NCI-H1694 treated with DMSO at 0.1 percent for 48 hours (cell line): ENCODE results near the gene ZNF579.
"Not testable (repeated sequence)": the region's sequence is repeated elsewhere in the genome, so short reads cannot be mapped to it uniquely, and the experiment has no call there.

Source experiments
- DNase-seq: peaks from one replicate; lab custom pipeline; 2025; lab: John Stamatoyannopoulos, UW

The ZNF579 gene

DNA sequence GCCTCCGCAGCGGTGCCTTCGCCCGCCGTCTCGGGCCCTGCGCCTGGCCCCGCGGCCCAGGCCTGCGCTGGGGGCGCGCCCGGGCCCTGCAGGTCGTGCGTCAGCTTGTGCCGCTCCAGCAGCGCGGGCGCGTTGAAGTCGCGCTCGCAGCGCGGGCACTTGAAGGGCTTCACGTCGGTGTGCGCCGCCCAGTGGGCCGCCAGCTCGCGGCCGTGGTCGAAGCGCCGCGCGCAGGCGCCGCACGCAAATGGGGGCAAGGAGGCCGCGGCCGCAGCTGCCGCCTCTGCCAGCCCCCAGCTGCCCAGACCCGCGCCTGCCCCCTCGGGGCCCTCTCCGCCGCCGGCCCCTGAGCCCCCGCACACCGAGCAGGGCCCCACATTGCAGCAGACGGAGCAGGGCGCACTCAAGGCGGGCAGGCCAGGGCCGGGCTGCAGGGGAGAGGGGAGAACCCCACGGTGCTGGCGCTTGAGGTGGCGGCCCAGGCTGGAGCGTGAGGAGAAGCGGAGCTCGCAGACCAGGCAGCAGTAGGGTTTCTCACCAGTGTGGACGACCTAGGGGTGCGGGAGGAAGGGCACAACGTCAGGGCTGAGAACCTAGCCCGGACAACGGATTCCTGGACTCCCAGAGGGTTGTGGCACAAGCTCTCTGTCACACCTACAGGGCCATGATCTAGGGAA lies 12.6 kb upstream of the ZNF579 start:
- DNase-seq, result no peak

GRCh38 chr19:55592391-55593090 lies 11.9 kb upstream of the ZNF579 start:
- DNase-seq, result no peak

DNA sequence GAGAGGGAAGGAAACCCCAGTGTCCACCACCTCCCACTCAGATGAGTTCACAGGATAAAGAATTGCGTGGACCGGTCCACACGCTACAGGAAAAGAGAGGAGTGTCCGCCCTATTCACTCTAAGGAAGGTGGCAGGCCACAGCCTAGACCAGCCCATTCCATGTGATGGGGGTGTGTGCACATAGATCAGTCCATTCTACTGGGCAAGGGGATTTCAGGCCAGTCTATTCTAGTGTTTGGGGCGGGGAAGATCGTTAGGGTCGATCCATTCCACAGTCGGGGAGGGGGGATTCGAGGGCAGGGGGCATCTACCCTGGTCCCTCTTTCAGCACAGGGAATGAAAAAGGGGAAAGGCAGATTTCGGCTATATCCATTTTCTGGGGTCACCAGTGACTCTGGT lies 10.9 kb upstream of the ZNF579 start:
- no peak for DNase-seq

- no peak for DNase-seq
Measured at GRCh38 chr19:55590617-55591016, 10.0 kb upstream of the ZNF579 start.

- DNase-seq, result no peak
Measured at GRCh38 chr19:55590109-55590508, 9.5 kb upstream of the ZNF579 start.

- DNase-seq, result no peak
Measured at GRCh38 chr19:55588738-55589137, 8.1 kb upstream of the ZNF579 start.

- DNase-seq, result peak; percentile 82
Measured at GRCh38 chr19:55586976-55587668, 6.5 kb upstream of the ZNF579 start.

GRCh38 chr19:55585658-55586339 lies 5.2 kb upstream of the ZNF579 start:
- no peak for DNase-seq

DNA sequence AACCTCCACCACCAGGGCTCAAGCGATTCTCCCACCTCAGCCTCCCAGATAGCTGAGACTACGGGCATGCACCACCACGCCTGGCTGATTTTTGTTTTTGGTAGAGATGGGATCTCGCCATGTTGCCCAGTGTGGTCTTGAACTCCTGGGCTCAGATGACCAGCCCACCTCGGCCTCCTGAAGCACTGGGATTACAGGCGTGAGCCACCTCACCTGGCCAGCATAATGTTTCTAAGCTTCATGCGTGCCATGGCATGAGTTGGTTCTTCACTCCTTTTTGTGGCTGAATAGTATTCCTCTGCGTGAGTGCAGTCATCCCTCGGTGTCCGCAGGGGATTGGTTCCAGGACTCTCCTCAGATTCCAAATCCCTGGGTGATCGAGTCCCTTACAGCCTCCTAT lies 4.2 kb upstream of the ZNF579 start:
- no peak for DNase-seq

- not testable (repeated sequence) for DNase-seq
Measured at GRCh38 chr19:55583897-55584296, 3.2 kb upstream of the ZNF579 start.

- DNase-seq, result not testable (repeated sequence)
Measured at GRCh38 chr19:55582284-55582683, 1.6 kb upstream of the ZNF579 start.

DNA sequence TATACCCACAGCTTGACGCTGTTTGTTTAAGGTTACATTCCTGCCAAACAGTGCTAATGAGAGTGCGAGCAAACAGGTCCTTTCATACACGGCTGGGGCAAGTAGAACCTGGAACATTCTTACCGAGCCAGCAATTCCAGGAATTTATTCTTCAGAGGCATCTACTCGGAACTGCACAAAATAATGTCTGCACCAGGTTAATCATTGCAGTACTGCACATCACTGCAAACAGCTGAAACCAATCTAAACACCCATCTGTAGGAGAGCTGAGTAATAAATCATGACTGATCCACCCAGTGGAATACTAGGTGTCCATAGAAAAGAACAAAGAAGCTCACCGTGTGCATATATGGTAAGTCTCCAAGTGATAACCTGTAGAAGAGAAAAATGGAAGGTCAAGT lies 1.2 kb upstream of the ZNF579 start:
- no peak for DNase-seq

DNA sequence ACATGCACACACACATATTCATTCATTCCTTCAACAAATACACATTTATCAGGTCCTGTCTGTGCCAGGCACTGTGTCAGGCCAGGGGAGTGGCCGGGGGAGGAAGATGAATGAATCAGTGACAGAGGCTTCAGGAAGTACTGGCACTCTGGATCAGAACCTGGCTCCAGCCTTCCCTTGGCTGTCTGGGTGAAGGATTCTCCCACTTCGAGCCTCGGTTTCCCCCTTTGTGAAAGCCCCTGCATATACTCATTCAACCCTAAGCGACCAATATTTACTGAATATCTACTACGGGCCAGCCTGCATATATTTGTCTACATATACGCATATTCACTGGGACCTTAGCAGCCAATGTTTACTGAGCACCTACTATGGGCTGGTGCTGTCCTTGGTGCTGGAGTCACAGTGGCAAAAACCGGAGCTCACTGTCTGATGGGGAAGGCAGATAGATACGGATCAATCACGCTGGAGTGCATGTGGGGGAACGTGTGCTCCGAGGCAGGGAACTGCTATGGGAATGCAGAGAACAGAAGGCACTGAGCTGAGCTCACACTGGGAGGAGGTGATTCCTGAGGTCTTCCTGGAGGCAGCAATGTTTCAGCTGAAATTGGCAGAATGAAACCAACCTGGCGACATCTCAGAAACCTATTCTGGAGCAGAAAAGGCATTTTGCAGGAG lies 636 bp upstream of the ZNF579 start:
- DNase-seq, result no peak

DNA sequence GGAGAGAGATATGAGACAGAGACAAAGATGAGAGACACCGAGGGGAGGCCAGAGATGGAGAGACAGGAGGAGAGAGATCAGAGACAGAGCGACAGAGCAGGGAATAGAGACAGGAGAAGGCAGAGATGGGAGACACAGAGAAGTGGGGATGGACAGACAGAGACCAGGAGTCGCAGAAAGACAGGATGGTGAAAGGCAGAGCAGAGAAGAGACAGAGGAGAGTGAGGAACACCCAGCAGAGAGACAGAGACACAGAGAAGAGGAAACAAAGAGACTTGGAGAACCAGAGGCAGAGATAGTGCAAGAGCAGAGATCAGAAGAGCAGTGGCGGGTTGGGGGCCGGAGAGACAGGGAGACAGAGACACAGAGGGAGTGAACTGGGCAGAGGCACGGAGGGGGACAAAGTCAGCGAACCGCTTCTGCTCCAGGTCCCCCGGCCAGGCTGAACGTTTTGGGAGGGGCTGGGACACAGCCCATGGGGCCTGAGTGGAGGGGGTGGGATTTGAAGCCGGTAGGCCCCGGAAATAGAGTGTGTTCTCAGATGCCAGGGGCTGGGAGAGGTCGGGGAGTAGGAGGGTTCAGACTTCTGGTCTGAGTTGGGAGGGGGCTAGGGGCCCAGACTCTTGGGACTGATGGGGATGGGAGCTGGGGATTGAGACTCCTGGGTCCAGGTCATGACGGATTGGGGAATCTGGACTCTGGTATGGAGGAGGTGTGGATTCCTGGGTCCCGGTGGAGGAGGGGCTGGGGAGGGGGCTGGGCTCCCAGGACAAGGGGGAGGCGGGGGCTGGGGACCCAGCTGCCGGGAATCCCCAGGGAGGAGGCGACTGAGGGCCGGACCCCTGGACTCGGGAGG lies 654 bp downstream of the ZNF579 start:
- no peak for DNase-seq

DNA sequence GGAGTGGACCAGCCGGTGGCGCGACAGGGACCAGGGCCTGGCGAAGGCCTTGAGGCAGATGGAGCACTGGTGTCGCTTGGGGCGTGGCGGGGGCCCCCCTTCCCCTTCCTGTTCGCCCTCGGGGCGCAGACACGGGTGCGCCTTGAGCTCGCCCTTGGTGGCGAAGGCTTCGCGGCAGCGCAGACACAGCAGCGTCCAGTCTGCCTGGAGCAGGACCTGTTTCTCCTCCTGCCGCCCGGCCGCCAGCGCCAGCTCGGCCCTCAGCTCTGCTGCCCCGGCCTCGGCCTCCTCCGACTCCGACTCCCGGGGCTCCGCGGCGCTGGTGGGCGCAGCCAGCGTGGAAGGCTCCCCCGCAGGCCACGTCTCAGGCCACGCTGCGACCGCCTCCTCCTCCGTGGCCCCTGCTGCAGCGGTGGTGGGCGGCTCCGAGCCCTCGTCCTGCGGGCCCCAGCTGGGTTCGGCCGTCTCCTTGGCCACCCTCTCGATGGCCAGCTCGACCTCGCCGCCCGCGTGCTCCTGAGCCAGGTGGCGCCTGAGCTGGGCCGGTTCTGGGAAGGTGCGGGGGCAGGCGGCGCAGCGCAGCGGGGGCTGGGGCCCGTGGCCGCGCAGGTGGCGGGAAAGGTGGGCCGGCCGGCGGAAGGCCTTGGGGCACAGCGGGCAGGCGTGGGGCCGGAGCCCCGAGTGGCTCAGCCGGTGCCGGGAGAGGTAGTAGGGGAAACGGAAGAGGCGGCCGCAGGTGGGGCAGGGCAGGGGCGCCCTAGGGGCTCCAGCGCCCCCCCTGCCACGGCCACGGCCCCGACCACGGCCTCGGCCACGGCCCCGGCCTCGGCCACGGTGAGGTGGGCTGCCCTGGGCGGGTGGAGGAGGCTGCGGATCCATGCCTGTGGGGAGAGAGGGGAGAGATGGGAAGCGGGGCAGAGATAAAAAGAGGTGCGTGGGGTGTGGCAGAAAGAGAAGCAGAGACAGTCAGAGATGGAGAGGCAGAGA lies 1.6 kb downstream of the ZNF579 start:
- DNase-seq, result no peak

DNA sequence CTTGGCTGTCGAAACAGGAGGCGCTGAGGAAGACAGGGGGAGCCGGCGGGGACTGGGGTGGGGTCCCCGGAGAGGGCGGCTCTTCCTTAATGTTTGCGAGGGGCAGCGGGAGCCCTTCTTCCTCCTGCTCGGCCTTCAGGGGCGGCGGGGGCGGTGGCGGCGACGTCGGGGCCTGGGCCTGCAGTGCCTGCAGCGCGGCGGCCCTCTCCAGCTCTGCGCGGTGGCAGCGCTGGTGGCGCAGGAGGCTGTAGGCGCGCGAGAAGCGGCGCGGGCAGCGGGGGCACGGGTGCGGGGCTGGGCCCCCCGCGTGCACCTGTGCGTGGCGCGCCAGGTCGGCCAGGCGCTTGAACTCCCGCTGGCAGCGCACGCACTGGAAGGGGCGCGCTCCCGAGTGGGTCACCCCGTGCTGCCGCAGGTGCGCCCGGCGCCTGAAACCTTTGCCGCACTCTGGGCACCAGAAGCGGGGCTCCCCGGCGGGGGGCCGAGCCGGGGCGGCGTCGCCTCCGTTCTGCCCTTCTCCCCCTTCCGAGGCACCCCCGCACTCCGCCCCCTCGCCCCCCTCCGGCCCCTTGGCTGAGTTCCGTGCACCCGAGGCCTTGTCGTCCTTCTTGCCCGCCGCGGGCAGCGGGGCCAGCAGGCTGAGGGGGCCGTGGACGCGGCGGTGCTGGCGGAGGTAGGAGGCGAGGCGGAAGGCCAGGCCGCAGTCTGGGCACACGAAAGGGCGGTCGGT lies 2.5 kb downstream of the ZNF579 start:
- DNase-seq, result no peak

- DNase-seq, result no peak
Measured at GRCh38 chr19:55576746-55577145, 3.9 kb downstream of the ZNF579 start.

DNA sequence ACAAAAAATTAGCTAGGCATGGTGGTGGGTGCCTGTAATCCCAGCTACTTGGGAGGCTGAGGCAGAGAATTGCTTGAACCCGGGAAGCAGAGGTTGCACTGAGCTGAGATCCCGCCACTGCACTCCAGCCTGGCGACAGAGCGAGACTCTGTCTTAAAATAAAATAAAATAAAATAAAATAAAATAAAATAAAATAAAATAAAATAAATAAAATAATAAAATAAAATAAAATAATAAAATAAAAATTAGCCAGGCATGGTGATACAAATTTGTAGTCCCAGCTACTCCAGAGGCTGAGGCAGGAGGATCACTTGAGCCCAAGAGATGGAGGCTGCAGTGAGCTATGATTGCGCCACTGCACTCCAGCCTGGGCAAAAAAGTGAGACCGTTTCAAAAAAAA lies 6.7 kb downstream of the ZNF579 start:
- not testable (repeated sequence) for DNase-seq

- not testable (repeated sequence) for DNase-seq
Measured at GRCh38 chr19:55569477-55569876, 11.2 kb downstream of the ZNF579 start.
